HG02981 (cell line): ENCODE results near the gene DDC.
"Not testable (repeated sequence)": the region's sequence is repeated elsewhere in the genome, so short reads cannot be mapped to it uniquely, and the experiment has no call there.

Experiments used
- ATAC-seq: cut with Tn5 transposase; IDR thresholded peaks from one replicate; pipeline ENCODE4 v1.9.1; 2021; ENCODE audit warnings: mild to moderate bottlenecking, moderate library complexity; ENCODE audit not compliant: unreplicated experiment

Gene DDC

DNA sequence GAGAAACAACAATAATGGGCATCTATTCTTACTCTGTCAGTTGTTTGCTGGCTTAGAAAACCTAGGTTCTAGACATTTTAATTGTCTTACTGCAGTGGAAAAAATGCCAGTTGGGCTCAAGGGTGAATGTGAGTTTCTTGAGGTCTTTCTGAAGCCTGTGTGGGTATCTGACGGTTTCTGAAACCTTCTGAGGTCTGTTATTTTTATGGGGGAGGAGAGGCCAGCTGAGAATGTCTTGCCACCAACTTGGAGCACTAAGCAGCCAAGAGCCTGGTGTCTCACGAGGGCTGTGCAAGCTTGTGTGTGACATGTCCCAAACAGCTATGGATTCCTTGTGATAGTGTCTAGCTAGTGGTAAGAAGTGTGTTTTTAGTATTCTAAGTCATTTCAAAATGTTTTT, 24.2 kb upstream of the DDC start:
- no peak for ATAC-seq

DNA sequence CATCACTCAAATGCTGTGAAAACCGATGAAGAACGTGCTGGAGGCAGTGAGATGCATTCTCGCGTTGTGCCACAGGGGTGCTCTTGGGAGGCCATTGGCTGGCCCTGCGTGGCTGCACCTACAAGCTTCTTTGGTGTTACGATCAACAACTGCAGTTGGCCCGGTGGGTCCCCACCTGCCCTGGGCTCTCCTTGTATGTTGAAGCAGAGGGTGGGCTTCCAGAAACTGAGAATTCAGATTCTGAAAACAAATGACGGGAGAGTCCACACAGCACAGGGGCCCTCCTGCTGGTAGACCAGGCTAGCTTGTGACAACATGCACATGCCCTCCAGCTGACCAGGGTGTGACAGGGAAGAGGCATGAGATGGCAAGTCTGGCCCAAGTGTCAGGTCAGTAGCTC, 23.7 kb upstream of the DDC start:
- ATAC-seq = no peak

DNA sequence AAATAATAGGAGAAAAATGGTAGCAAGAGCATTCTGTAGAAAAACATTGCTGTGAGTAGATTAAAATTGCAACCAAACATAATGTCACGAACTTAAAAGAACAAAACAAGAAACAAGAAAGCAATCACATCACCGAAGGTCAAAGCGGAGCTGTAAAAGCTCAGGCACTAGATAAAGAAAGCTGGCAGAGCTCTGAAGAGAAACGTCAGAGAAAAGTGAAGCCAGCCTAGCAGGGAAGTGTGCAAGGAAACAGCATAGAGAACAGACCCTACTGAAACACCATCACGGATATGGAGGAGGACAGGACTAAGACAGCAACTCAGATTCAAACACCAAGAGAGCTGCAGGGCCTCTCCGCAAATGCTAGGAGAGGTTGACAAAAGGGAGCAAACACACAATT, 22.5 kb upstream of the DDC start:
- no peak for ATAC-seq

DNA sequence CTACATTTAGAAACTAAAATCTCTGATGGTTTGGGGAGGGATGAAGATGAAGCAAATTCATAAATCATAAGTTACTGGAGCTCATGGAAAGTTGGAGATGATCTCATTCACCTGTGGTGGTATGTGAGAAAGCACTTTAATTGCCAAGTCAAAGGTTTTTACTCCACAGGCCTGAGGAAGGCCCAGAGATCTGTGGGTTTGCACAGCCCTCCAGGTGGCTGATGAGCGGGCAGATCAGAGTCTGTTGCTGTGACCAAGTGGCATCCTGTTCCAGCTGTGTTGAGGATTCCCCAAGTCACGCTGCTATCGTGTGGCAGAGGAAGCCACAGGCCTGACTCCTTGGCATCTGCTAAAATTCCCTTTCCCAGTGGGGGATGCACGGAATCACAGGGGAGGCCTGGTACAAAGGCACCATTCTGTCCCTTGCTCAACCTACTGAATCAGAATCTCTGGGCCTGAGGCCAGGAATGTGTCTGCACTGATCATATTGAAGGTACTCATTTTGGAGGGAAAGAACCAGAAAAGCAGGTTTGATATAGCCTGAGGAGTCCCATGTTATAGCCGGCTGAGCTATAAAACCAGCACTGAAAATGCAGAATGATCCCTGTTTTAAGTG, 19.7 kb upstream of the DDC start:
- ATAC-seq = no peak

DNA sequence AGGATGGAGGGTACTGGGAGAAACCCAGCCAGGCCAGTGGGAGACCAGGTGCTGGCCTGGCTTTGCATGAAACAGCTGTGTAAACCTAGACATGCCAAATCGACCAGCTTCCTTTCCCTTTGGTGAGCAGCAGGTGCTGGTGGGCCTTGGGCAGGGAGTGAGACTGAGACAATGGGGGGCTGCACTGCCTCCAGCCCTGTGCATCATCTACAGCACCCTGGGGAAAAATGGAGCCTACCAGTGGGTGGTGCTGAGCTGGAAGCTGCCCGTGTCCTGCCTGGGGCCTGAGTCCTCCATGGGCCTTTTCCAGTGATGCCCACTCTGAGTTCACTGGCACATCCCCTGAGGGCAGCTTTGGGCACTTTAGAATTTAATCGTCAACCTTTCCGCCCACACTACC, 19.2 kb upstream of the DDC start:
- ATAC-seq = no peak

DNA sequence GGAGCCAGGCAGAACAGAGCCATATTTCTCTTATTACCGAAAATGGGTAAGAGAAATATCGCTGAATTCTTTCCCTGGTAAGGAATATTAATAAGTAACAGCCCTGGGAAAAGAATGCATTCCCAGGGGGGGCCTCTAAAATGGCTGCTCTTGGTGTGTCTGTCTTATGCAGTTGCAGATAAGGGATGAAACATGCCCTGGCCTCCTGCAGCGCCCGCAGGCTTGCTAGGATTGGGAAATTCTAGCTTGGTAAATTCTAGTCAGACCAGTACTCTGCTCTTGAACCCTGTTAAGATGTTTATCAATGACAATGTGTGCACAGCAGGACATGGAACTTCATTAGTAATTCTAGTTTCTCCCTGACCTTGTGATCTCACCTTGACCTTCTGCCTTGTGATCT, 18.1 kb upstream of the DDC start:
- not testable (repeated sequence) for ATAC-seq

DNA sequence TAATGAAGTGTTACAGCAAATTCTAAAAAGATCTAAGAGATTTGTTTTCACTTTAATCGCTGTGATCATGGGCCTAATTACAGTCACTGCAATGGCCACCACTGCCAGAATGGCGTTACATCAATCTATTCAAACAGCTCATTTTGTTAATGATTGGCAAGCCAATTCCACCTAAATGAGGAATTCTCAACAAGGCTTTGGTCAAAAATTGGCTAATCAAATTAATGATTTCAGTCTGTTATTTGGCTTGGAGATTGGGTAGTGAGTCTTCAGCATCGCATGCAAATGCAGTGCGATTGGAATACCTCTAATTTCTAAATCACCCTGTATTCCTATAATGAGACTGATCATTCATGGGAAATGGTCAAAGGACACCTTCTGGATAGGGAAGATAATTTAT, 17.1 kb upstream of the DDC start:
- ATAC-seq = not testable (repeated sequence)

DNA sequence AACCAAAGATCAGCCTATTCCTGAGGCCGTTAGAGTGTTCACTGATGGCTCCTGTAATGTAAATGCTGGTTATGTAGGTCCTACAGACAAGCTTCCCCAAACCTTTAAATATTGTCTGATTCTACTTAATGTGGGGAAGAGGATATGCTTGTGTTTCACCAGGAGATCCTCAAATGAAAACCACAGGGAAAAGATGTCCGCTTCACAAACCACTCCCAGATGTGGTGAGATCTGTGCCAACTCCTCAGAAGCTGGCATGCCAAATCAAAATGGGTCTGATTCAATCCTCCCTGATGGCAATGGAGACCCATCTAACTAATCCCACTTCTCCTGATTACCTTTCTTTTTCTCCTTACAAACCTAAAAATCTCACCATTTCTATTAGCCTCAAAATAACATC, 15.5 kb upstream of the DDC start:
- ATAC-seq = not testable (repeated sequence)

DNA sequence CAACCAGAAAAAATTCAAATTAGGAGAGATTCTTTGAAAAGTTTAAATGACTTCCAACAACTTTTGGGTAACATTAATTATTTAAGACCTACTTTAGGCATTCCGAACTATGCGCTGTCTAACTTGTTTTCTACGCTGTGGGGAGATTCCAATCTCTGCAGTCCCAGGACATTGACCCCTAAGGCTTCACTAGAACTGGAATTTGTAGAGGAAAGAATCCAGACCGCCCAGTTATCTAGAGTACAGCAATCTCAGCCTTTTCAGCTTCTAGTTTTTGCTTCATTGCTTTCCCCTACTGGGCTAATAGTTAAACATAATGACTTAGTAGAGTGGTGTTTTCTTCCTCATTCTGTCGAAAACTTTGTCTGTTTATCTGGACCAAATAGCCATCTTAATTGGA, 14.9 kb upstream of the DDC start:
- ATAC-seq = no peak

DNA sequence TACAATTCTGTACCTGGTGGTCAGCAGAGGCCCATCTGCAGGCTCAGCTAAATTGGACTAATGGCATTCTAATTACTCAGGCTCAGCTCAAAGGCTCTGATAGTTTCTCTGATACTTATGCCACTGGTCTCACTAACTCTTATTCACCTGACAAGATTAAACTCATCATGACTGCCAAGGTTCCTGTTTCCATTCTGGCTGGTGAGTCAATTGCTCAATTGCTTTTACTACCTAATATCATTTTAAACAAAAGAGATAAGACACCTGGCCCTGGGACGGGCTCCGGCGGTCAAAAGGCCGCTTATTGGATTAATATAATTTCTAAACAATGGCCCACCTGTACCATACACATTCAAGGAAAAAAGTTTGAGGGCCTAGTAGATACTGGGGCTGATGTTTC, 12.9 kb upstream of the DDC start:
- not testable (repeated sequence) for ATAC-seq

DNA sequence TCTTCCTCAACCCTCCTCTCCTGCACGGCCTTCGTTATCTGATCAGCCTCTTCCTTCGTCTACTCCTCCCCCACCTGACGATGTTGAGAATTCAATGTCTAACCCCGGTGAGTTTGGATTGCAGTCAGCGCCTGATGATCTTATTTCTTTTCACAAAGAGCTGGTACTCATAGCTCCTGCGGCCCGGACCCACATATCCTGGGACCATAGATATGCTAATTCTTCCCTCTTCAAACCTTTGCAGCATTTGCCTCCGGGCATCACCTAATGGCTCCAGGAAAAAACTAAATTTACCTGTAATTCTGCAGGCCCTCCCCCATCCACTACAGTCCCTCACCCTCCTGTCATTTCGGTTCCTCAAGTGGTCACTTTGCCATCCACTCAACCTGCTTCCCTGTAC, 12.4 kb upstream of the DDC start:
- no peak for ATAC-seq

DNA sequence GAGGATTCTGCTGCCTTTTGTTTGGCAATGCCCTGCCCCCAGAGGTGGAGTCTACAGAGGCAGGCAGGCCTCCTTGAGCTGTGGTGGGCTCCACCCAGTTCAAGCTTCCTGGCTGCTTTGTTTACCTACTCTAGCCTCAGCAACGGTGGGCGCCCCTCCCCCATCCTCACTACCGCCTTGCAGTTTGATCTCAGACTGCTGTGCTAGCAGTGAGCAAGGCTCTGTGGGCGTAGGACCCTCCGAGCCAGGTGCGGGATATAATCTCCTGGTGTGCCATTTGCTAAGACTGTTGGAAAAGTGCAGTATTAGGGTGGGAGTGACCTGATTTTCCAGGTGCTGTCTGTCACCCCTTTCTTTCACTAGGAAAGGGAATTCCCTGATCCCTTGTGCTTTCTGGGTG, 11.2 kb upstream of the DDC start:
- not testable (repeated sequence) for ATAC-seq

DNA sequence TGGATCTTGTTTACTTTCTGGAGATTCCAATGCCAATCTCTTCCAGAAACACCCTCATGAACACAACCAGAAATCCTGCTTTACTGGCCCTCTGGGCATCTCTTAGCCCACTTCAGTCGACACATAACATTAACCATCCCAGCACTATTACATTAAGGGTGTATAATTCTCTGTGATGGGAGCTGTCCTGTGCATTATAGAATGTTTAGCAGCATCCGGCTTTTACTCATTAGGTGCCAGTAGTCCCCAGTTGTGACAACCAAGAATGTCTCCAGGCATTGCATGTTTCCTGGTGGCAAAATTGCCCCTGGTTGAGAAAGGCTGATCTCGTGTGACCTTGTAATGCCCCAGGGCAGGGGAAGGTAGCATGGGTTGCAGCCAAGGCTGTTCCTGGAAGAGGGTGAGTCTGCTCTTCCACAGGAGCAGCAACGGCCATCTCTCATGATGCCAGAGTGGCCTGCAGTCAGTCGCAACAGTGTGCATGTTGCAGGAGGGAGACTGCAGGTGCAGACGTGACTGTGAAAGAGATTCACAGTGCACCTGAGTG, 2.6 kb upstream of the DDC start:
- ATAC-seq = no peak

DNA sequence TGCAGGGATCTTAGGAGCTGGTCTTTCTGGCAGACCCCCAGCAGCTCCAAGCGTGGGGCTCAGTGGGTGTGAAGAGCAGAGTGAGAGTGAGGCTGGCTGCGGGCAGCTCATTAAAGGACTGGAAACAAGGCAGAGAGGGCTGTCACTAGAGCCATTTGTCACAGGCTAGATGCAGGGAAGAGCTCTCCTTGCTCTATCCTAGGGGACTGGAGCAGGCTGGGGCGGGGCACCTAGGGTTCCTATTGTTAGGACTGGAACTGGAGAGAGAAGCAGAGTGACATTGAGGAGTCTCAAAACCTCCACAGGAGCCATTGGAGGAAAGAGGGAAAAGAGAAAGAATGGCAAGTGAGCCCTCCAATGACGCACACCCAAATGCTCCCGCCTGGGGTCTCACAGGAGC, 772 bp upstream of the DDC start:
- ATAC-seq = no peak

DNA sequence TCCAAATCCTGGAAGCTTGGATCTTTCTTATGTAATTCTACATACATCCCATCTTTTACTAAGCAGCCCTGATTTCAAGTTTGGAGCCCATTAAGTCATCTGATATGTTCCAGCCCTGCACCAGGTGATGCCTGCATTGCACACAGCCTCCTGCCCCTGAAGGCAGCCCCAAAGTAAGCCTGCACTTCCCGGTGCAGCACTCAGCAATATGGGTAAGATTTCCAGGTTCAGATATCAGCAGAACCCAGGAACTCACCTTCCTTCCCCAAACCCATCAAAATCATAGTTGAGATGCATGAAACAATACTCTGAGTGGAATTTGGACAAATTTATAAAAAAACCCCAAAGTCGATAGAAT, 333 bp upstream of the DDC start:
- ATAC-seq = no peak

DNA sequence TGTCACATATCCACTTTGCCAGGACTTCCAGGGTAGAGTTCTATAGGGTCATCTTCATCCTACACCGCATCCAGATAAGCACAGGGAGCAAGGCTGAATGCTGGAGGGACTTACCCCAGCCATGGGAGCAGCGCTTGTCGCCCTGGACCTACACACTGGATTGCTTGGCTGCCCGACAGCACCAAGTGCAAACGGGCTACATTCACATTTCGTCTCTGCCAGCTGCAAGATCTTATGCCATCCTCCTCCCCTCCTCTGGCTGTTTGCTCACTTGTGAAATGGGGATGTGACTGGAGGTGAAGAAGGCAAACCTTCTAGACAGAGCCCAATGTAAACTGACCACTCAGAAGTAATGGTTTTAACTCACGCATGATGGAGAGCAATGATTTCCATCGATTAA, 1.0 kb downstream of the DDC start:
- no peak for ATAC-seq

DNA sequence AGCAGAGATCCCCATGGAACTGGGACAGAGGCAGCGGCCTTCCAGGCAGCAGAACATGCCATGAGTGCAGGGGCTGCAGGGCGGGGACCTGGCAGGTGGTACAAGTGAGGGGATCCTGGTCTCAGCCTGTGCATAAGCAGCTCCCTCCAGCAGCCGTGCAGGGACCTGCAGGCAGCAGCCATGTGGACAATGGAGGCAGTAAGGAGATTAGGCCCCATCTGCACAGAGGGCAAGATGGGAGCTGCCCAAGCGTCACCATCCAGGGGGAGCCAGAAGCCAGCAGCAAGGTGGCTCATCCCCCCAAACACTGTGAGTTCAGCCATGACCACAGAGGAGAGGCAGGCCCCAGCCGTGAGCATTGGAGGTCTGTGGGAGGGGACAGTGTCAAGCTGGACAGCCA, 3.1 kb downstream of the DDC start:
- no peak for ATAC-seq

DNA sequence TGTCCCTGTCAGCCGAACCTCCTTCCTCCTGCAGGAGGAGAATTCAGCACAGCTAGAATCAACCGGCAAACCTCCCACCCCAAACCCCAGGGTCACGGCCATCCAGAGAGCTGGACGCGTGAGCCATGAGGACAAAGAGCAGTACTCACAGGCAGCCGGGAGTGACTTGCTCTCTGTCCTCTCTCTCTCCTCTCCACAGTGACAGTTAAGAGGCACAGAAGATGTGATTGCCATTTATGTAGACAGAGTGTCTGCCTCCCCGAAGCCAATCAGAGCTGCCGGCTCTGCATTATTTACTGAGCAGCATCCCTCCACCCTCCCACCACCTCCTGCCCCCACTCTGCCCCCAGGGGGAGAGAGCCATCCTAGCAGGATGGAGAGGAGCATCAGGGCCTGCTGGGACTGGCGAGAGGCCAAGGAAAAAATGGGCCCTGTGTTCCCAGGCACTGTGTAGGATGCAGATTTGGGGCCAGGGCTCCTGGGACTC, 4.3 kb downstream of the DDC start:
- no peak for ATAC-seq

DNA sequence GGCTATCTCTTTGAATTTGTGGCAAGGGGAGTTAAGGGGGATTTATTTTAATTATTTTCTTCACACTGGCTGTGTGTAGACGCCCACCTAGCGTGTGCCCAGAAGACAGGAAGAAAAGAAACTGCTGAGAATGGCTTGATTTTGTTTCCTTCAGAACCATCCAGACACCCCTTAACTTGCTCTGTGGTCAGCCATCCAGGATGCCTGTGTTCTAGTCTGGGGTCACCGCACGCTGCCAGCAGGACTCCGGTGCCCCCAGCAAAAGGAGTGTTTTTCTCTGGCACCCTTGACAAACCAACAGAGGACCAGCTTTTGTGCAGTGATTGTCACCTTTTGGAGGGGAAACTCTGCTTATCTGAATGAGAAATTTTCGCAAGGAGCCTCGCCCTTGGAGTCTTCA, 5.3 kb downstream of the DDC start:
- ATAC-seq = no peak

DNA sequence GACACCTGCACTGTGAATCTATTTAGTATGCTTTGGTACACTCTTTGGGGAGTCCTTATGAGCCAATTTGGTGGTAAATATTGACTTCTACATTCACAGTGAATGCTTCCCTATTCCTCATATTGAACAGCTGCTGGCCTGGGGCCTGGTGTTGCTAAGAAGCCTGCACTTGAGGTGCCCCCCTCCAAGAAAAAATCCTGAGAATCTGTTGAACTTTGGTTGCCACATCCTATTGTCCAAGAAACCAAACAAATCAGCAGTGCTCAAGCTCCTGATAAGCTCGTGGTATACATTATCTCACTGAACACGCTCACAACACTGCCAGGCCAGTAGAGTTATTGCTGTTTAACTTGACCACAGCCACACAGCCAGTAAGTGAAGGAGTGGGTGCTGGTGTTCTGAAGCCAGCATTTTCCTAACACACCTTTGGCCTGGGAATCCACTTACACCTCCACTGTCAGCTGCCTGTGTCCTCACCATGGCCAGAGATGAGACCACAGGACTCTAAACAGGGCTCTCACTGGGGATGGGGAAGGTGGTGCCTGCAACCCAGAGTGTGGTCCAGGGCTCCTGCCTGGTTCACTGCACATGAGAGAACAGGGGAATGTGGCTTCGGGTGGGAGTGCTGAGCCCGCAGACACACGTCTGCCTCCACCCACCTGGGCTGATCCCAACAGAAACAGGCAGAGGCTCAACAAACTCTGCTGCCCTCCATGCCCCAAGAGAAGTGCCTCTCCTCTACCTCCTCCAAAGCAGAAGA, 6.7 kb downstream of the DDC start:
- no peak for ATAC-seq

DNA sequence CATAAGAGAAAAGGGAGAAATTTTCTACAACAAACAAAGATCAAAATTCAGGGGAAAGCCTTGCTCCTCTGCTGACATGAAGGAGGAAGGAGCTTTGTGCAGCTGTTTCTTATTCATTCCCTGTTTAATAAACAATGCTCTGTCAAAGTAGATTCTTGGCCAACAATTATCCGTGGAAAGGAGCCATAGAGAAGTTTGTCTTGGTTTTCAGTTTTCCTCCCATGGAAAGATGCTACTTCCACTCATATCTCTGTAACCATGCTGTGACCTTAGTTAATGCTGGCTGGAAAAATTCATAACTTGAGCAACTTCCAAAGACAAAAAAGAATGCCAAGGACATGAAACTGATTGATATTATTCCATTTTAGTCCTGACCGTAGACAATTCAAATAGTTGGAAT, 8.1 kb downstream of the DDC start:
- ATAC-seq = no peak

DNA sequence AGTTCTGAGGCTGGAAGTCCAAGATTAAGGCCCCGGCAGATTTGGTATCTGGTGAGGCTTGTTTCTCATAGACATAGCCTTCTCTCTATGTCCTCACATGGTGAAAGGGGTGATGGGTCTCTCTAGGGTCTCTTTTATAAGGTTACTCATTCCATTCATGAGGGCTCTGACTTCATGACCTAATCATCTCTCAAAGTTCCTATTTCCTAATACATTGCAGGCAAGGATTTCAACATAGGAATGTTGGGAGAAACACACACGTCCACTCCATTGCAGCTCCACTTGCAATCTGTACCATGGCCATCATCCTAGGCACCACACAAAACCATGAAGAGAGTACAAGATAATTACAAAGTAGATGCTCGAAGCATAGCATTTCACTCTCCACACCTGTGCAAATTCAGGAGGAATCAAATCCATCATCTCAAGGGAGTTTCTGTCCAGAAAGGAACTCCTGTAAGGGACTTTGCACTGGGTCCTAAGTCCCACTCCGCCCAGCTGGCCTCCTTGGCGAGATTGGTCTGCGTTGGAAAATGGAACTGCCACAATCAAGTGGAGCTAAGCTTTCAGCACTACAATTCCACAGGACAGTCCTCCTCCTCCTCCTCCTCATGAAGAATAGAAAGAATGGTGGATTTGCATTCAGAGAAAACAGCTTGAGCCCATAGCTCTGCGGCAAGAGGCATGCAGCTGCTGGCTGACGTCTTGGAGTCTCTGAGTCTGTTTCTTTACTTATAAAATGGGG, 8.8 kb downstream of the DDC start:
- no peak for ATAC-seq
